ENCODE results near the gene ZFP36L1. TPM values are rescaled to one million over a fixed set of nuclear protein-coding genes. Genes with fewer than 3 reads are reported as not detected.
A peak's percentile ranks its signal among the peaks of the same experiment; 100 is the strongest.

Gene ZFP36L1
- total and polyA plus RNA-seq, 9 of the 15 experiments (the other 6 are each of a cell fraction or from before 2014, with no cell fraction given): 1.3 to 26.6 (median 3.7) TPM

DNA sequence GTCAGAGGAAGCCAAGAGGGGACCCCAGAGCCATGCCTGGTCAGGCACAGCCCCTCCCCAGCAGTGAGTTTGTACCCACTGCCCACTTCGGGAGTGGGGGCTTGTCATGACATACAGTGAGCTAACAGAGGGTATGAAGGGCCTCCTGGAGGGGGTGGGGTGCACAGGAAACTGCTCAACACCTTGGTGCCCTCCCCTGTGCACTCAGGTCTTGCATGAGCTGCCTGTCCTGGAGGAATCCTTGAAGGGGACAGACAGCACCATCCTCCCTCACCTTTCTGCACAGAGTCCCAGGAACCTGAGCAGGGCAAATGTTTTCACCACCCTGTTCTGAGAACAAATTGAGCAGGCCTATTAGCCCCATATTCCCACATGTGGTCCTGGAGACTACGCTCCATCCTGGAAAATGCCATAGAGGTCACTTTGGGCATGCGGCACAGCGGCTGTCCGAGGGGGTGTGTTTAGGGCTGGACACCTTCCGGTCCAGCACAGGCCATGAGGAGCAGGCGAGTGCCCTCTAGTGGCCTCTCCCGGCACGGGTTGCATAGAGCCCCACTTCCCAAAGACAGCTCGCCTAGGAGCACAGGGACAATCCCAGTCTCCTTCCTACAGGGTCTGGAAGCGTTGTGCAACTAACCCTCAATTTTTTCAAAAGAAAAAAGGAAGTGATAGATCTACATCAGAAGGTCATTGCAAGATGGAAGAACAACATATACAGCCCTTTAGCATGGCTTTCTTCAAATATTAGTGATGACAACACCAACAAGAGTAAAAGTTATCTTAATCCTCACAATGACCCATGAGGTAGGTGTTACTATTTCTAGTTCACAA lies 31.9 kb upstream of the ZFP36L1 start (continued):
- TF ChIP-seq, protein P1, sequence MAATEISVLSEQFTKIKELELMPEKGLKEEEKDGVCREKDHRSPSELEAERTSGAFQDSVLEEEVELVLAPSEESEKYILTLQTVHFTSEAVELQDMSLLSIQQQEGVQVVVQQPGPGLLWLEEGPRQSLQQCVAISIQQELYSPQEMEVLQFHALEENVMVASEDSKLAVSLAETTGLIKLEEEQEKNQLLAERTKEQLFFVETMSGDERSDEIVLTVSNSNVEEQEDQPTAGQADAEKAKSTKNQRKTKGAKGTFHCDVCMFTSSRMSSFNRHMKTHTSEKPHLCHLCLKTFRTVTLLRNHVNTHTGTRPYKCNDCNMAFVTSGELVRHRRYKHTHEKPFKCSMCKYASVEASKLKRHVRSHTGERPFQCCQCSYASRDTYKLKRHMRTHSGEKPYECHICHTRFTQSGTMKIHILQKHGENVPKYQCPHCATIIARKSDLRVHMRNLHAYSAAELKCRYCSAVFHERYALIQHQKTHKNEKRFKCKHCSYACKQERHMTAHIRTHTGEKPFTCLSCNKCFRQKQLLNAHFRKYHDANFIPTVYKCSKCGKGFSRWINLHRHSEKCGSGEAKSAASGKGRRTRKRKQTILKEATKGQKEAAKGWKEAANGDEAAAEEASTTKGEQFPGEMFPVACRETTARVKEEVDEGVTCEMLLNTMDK (IDR thresholded peaks at IDR 0.05; ENCODE audit: borderline replicate concordance, insufficient read depth, low read depth, low read length, poor library complexity, severe bottlenecking): peak; percentile 25
- TF ChIP-seq TAF9B (IDR thresholded peaks at IDR 0.05; ENCODE audit: partially characterized antibody) (peak; percentile 9), SMAD4 (CRISPR knock-in tag; conservative IDR thresholded peaks at IDR 0.05) (0 out of 2 replicates have a peak, but pooled peaks have one; percentile 50), CEBPB (tag; IDR thresholded peaks at IDR 0.05) (0 out of 2 replicates have a peak, but pooled peaks have one; percentile 21), CBX1 (IDR thresholded peaks at IDR 0.05; ENCODE audit: low read depth) (peak; percentile 62; the same call in 1 of the 2 replicates), DPF2 (IDR thresholded peaks at IDR 0.05) (0 out of 2 replicates have a peak, but pooled peaks have one; percentile 21), JUN (IDR thresholded peaks at IDR 0.05; ENCODE audit: borderline replicate concordance, low read depth, low read length) (peak; percentile 13; the same call in 1 of the 2 replicates), JUN (CRISPR knock-in tag; IDR thresholded peaks at IDR 0.05; ENCODE audit: borderline replicate concordance) (no peak), EP400 (IDR thresholded peaks at IDR 0.05) (peak; percentile 70), POLR2AphosphoS5 (IDR thresholded peaks at IDR 0.05; ENCODE audit: control insufficient read depth, insufficient read depth, low read depth, low read length) (no peak), TOE1 (IDR thresholded peaks at IDR 0.05; ENCODE audit: borderline replicate concordance) (peak; percentile 47; the same call in 1 of the 2 replicates), TOE1 (CRISPR knock-in tag; IDR thresholded peaks at IDR 0.05; ENCODE audit: borderline replicate concordance, low read depth) (no peak)
- TF ChIP-seq, protein P2, sequence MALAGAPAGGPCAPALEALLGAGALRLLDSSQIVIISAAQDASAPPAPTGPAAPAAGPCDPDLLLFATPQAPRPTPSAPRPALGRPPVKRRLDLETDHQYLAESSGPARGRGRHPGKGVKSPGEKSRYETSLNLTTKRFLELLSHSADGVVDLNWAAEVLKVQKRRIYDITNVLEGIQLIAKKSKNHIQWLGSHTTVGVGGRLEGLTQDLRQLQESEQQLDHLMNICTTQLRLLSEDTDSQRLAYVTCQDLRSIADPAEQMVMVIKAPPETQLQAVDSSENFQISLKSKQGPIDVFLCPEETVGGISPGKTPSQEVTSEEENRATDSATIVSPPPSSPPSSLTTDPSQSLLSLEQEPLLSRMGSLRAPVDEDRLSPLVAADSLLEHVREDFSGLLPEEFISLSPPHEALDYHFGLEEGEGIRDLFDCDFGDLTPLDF (CRISPR knock-in tag; IDR thresholded peaks at IDR 0.05): no peak
- TF ChIP-seq, protein P3, sequence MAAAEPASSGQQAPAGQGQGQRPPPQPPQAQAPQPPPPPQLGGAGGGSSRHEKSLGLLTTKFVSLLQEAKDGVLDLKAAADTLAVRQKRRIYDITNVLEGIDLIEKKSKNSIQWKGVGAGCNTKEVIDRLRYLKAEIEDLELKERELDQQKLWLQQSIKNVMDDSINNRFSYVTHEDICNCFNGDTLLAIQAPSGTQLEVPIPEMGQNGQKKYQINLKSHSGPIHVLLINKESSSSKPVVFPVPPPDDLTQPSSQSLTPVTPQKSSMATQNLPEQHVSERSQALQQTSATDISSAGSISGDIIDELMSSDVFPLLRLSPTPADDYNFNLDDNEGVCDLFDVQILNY (CRISPR knock-in tag; IDR thresholded peaks at IDR 0.05): no peak
- TF ChIP-seq, protein P4, sequence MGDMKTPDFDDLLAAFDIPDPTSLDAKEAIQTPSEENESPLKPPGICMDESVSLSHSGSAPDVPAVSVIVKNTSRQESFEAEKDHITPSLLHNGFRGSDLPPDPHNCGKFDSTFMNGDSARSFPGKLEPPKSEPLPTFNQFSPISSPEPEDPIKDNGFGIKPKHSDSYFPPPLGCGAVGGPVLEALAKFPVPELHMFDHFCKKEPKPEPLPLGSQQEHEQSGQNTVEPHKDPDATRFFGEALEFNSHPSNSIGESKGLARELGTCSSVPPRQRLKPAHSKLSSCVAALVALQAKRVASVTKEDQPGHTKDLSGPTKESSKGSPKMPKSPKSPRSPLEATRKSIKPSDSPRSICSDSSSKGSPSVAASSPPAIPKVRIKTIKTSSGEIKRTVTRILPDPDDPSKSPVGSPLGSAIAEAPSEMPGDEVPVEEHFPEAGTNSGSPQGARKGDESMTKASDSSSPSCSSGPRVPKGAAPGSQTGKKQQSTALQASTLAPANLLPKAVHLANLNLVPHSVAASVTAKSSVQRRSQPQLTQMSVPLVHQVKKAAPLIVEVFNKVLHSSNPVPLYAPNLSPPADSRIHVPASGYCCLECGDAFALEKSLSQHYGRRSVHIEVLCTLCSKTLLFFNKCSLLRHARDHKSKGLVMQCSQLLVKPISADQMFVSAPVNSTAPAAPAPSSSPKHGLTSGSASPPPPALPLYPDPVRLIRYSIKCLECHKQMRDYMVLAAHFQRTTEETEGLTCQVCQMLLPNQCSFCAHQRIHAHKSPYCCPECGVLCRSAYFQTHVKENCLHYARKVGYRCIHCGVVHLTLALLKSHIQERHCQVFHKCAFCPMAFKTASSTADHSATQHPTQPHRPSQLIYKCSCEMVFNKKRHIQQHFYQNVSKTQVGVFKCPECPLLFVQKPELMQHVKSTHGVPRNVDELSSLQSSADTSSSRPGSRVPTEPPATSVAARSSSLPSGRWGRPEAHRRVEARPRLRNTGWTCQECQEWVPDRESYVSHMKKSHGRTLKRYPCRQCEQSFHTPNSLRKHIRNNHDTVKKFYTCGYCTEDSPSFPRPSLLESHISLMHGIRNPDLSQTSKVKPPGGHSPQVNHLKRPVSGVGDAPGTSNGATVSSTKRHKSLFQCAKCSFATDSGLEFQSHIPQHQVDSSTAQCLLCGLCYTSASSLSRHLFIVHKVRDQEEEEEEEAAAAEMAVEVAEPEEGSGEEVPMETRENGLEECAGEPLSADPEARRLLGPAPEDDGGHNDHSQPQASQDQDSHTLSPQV (IDR thresholded peaks at IDR 0.05): 0 out of 2 replicates have a peak, but pooled peaks have one; percentile 31
